Neural cell (in vitro differentiated cells): Measurements from ENCODE around the gene HS2ST1. TPM values are rescaled to one million over a fixed set of nuclear protein-coding genes. Genes with fewer than 3 reads are reported as not detected.

ENCODE experiments used
- H2AFZ ChIP-seq: fragments of 200-600, 300-800 bp; sonication (generic), shearing (Covaris generic); 2 replicates; pipeline ENCODE4 v1.6.0; 2014; ENCODE audit warnings: low read depth, mild to moderate bottlenecking, antibody characterized with exemption, low read length, moderate library complexity
- H3F3A ChIP-seq: fragments of 200-600 bp; shearing (Covaris generic); 2 replicates; pipeline ENCODE4 v1.6.1; 2016; ENCODE audit warnings: mild to moderate bottlenecking, moderate library complexity, mixed read lengths, antibody characterized with exemption, low read length; ENCODE audit not compliant: insufficient read depth, poor library complexity, severe bottlenecking
- H3K27ac ChIP-seq: fragments of 200-600, 300-800 bp; sonication (generic), shearing (Covaris generic); 2 replicates; pipeline ENCODE4 v1.5.1; 2014; ENCODE audit warnings: mild to moderate bottlenecking, low read length, moderate library complexity
- H3K27me3 ChIP-seq: fragments of 300-800, 200-600 bp; sonication (generic), shearing (Covaris generic); 2 replicates; pipeline ENCODE4 v1.6.0; 2014; ENCODE audit warnings: mild to moderate bottlenecking, low read depth, low read length, moderate library complexity; ENCODE audit not compliant: insufficient read depth
- H3K36me3 ChIP-seq: fragments of 300-800, 200-600 bp; sonication (generic), shearing (Covaris generic); 2 replicates; pipeline ENCODE4 v1.5.1; 2014; ENCODE audit warnings: mild to moderate bottlenecking, antibody characterized with exemption, low read length, moderate library complexity; ENCODE audit not compliant: insufficient read depth
- H3K4me2 ChIP-seq: fragments of 300-800, 200-600 bp; sonication (generic), shearing (Covaris generic); 2 replicates; pipeline ENCODE4 v1.6.0; 2014; ENCODE audit warnings: mild to moderate bottlenecking, low read length
- H3K4me3 ChIP-seq: fragments of 300-800, 200-600 bp; sonication (generic), shearing (Covaris generic); 2 replicates; pipeline ENCODE4 v1.5.1; 2014; ENCODE audit warnings: mild to moderate bottlenecking, low read length, moderate library complexity
- H3K79me2 ChIP-seq: fragments of 200-600 bp; shearing (Covaris generic); replicated peaks from 2 replicates; pipeline ENCODE4 v1.6.0; 2014; ENCODE audit warnings: mild to moderate bottlenecking, low read length, moderate library complexity; ENCODE audit not compliant: insufficient read depth
- H3K9ac ChIP-seq: fragments of 300-800, 200-600 bp; sonication (generic), shearing (Covaris generic); 2 replicates; pipeline ENCODE4 v1.6.1; 2016; ENCODE audit warnings: mild to moderate bottlenecking, low read length, mixed read lengths
- H3K9me2 ChIP-seq: fragments of 200-600 bp; shearing (Covaris generic); 2 replicates; pipeline ENCODE4 v1.6.1; 2016; ENCODE audit warnings: mild to moderate bottlenecking, low read length, mixed read lengths; ENCODE audit not compliant: insufficient read depth
- H3K9me3 ChIP-seq: fragments of 200-600, 300-800 bp; sonication (generic), shearing (Covaris generic); 2 replicates; pipeline ENCODE4 v1.6.1; 2016; ENCODE audit warnings: mild to moderate bottlenecking, mixed run types, low read length, moderate library complexity, mixed read lengths
- H4K20me1 ChIP-seq: fragments of 200-600 bp; shearing (Covaris generic); 2 replicates; pipeline ENCODE4 v1.6.1; 2016; ENCODE audit warnings: mild to moderate bottlenecking, mixed run types; ENCODE audit not compliant: insufficient read depth
- EP300 ChIP-seq: fragments of 450-650 bp; conservative IDR thresholded peaks from 2 replicates; pipeline ENCODE4 v1.6.1; 2014; ENCODE audit warnings: antibody characterized with exemption, mild to moderate bottlenecking, moderate library complexity; ENCODE audit not compliant: poor library complexity, severe bottlenecking
- EZH2 ChIP-seq: fragments of 200-600, 300-800 bp; shearing (Covaris generic), sonication (generic); IDR thresholded peaks from 2 replicates; pipeline ENCODE4 v1.6.1; 2014; ENCODE audit warnings: antibody characterized with exemption, low read length, borderline replicate concordance, mild to moderate bottlenecking; ENCODE audit not compliant: insufficient read depth, poor library complexity, severe bottlenecking
- MXI1 ChIP-seq: fragments of 450-650 bp; conservative IDR thresholded peaks from 2 replicates; pipeline ENCODE4 v1.6.1; 2014; ENCODE audit warnings: antibody characterized with exemption, mild to moderate bottlenecking; ENCODE audit not compliant: poor library complexity, severe bottlenecking
- POLR2AphosphoS5 ChIP-seq: IDR thresholded peaks from 2 replicates; pipeline ENCODE4 v1.6.1; 2012
- RAD21 ChIP-seq: fragments of 450-650 bp; conservative IDR thresholded peaks from 2 replicates; pipeline ENCODE4 v1.6.1; 2014; ENCODE audit warnings: antibody characterized with exemption, mild to moderate bottlenecking, moderate library complexity
- SMC3 ChIP-seq: fragments of 450-650 bp; conservative IDR thresholded peaks from 2 replicates; pipeline ENCODE4 v1.6.1; 2014; ENCODE audit warnings: antibody characterized with exemption, mild to moderate bottlenecking, moderate library complexity; ENCODE audit not compliant: poor library complexity
- TAF1 ChIP-seq: IDR thresholded peaks from 2 replicates; pipeline ENCODE4 v1.6.1; 2012; ENCODE audit warnings: low read depth
- polyA plus RNA-seq: library from polyadenylated mRNA; depleted of rRNA; stranded (reverse); fragments of >200 nt; gene quantifications from 2 replicates; pipeline ENCODE4 v1.2.3, GENCODE V29; 2014
- TF ChIP-seq, protein P1 (sequence below): IDR thresholded peaks from 2 replicates; pipeline ENCODE4 v1.6.1; 2012; ENCODE audit warnings: borderline replicate concordance
- TF ChIP-seq, protein P2 (sequence below): fragments of 450-650 bp; IDR thresholded peaks from 2 replicates; pipeline ENCODE4 v1.5.1; 2014; ENCODE audit warnings: antibody characterized with exemption, mild to moderate bottlenecking, moderate library complexity; ENCODE audit not compliant: poor library complexity, severe bottlenecking

Gene HS2ST1
- polyA plus RNA-seq, 1 donor from 2014 or later, result 24.7 TPM

GRCh38 chr1:87122243-87122642 is 207.8 kb downstream of the HS2ST1 start:
- Histone ChIP-seq H3K9ac (no peak overlapping the region), H3K9me2 (no peaks in the 10 kb centered on the region), H3K36me3 (no peaks in the 10 kb centered on the region), H3F3A (no peaks in the 10 kb centered on the region), H3K27ac (no peak overlapping the region), H3K9me3 (no peaks in the 10 kb centered on the region), H4K20me1 (no peaks in the 10 kb centered on the region), H3K4me2 (no peak overlapping the region), H3K79me2 (no peaks in the 10 kb centered on the region), H3K4me3 (no peak overlapping the region), H3K27me3 (no peaks in the 10 kb centered on the region), H2AFZ (no peak overlapping the region)
- TF ChIP-seq, protein P1, sequence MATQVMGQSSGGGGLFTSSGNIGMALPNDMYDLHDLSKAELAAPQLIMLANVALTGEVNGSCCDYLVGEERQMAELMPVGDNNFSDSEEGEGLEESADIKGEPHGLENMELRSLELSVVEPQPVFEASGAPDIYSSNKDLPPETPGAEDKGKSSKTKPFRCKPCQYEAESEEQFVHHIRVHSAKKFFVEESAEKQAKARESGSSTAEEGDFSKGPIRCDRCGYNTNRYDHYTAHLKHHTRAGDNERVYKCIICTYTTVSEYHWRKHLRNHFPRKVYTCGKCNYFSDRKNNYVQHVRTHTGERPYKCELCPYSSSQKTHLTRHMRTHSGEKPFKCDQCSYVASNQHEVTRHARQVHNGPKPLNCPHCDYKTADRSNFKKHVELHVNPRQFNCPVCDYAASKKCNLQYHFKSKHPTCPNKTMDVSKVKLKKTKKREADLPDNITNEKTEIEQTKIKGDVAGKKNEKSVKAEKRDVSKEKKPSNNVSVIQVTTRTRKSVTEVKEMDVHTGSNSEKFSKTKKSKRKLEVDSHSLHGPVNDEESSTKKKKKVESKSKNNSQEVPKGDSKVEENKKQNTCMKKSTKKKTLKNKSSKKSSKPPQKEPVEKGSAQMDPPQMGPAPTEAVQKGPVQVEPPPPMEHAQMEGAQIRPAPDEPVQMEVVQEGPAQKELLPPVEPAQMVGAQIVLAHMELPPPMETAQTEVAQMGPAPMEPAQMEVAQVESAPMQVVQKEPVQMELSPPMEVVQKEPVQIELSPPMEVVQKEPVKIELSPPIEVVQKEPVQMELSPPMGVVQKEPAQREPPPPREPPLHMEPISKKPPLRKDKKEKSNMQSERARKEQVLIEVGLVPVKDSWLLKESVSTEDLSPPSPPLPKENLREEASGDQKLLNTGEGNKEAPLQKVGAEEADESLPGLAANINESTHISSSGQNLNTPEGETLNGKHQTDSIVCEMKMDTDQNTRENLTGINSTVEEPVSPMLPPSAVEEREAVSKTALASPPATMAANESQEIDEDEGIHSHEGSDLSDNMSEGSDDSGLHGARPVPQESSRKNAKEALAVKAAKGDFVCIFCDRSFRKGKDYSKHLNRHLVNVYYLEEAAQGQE, result no peak
- TF ChIP-seq EZH2 (no peak), RAD21 (no peak)

DNA sequence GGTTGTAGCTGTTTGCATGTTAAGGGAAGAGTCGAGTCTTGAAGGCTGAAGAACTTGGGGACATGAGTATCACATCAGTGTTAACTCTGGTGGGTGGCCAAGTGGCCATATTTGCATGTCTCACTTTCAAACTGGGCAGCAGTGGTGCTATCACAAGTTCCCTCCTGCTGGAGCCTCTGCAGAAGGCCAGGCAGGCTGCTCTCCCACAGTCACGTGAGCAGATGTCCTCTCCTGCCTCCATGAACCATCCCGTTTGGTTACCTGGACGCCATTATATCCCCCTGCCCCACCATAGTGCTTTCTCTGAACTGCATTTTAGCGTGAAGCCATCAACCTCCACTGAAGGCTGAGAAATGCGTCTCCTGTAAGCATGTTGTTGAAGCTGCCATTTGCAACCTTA is 209.2 kb downstream of the HS2ST1 start:
- Histone ChIP-seq H3K9me3 (no peaks in the 10 kb centered on the region), H2AFZ (no peak overlapping the region), H3K4me2 (no peak overlapping the region), H3F3A (no peaks in the 10 kb centered on the region), H3K4me3 (no peak overlapping the region), H4K20me1 (no peaks in the 10 kb centered on the region), H3K9ac (no peak overlapping the region), H3K27me3 (no peaks in the 10 kb centered on the region), H3K79me2 (no peaks in the 10 kb centered on the region), H3K27ac (no peak overlapping the region), H3K9me2 (no peaks in the 10 kb centered on the region), H3K36me3 (no peaks in the 10 kb centered on the region)
- TF ChIP-seq EZH2 (no peak), TAF1 (no peak), POLR2AphosphoS5 (no peak), MXI1 (no peak), RAD21 (no peak), SMC3 (no peak), EP300 (no peak)
- TF ChIP-seq, protein P2, sequence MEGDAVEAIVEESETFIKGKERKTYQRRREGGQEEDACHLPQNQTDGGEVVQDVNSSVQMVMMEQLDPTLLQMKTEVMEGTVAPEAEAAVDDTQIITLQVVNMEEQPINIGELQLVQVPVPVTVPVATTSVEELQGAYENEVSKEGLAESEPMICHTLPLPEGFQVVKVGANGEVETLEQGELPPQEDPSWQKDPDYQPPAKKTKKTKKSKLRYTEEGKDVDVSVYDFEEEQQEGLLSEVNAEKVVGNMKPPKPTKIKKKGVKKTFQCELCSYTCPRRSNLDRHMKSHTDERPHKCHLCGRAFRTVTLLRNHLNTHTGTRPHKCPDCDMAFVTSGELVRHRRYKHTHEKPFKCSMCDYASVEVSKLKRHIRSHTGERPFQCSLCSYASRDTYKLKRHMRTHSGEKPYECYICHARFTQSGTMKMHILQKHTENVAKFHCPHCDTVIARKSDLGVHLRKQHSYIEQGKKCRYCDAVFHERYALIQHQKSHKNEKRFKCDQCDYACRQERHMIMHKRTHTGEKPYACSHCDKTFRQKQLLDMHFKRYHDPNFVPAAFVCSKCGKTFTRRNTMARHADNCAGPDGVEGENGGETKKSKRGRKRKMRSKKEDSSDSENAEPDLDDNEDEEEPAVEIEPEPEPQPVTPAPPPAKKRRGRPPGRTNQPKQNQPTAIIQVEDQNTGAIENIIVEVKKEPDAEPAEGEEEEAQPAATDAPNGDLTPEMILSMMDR, result no peak
- TF ChIP-seq, protein P1, result no peak
